ENCODE results near the gene UPF2. TPM values are rescaled to one million over a fixed set of nuclear protein-coding genes. Genes with fewer than 3 reads are reported as not detected.

Gene UPF2
- total RNA-seq, 1 experiment from 2014 or later = 30.6 TPM

- ChIA-PET POLR2A (ENCODE audit: low non-redundant PET) (no interaction called here), CTCF (no interaction called here)
- TF ChIP-seq CTCF (conservative IDR thresholded peaks at IDR 0.05; ENCODE audit: low read depth, low read length) = no peak
- no peak for TF ChIP-seq EZH2 (IDR thresholded peaks at IDR 0.05; ENCODE audit: borderline replicate concordance, low read depth, low read length, poor library complexity, severe bottlenecking)
- Histone ChIP-seq H3K9me3 (ENCODE audit: low read depth, low read length, poor library complexity, severe bottlenecking) (no peaks in the 10 kb centered on the region), H3K4me3 (ENCODE audit: low read depth, low read length, poor library complexity, severe bottlenecking) (no peak overlapping the region), H3K27me3 (replicated peaks; ENCODE audit: insufficient read depth, low read depth, low read length, poor library complexity) (no peaks in the 10 kb centered on the region), H3K36me3 (ENCODE audit: insufficient read depth, low read length, poor library complexity, severe bottlenecking) (peaks cover 13% of the 10 kb centered on the region), H3K27ac (ENCODE audit: low read depth, low read length, poor library complexity, severe bottlenecking) (no peak overlapping the region), H3K4me1 (ENCODE audit: insufficient read depth, low read length, poor library complexity, severe bottlenecking) (no peaks in the 10 kb centered on the region)
- intact Hi-C loops (cut with micrococcal nuclease; ENCODE audit: unreplicated experiment) = no loop called here
- no peak for DNase-seq (ENCODE audit: low spot score)
- BruUV-seq (replicated peaks) = no TSS peak
These were observed 22.0 kb downstream of the UPF2 start for GRCh38 chr10:12020574-12020973.

GRCh38 chr10:12019283-12019971, 23.2 kb downstream of the UPF2 start:
- no TSS peak for BruUV-seq (replicated peaks)
- H3K36me3 ChIP-seq (ENCODE audit: insufficient read depth, low read length, poor library complexity, severe bottlenecking) = peaks cover 13% of the 10 kb centered on the region
- CTCF ChIA-PET = no interaction called here
- no peaks in the 10 kb centered on the region for H3K9me3 ChIP-seq (ENCODE audit: low read depth, low read length, poor library complexity, severe bottlenecking)
- no peak for DNase-seq (ENCODE audit: low spot score)
- H3K4me1 ChIP-seq (ENCODE audit: insufficient read depth, low read length, poor library complexity, severe bottlenecking) = no peaks in the 10 kb centered on the region
- TF ChIP-seq EZH2 (IDR thresholded peaks at IDR 0.05; ENCODE audit: borderline replicate concordance, low read depth, low read length, poor library complexity, severe bottlenecking) (no peak), CTCF (conservative IDR thresholded peaks at IDR 0.05; ENCODE audit: low read depth, low read length) (no peak)
- intact Hi-C loops (cut with micrococcal nuclease; ENCODE audit: unreplicated experiment) = no loop called here
- no peaks in the 10 kb centered on the region for H3K27me3 ChIP-seq (replicated peaks; ENCODE audit: insufficient read depth, low read depth, low read length, poor library complexity)
- POLR2A ChIA-PET (ENCODE audit: low non-redundant PET) = no interaction called here
- no peak overlapping the region for H3K4me3 ChIP-seq (ENCODE audit: low read depth, low read length, poor library complexity, severe bottlenecking)
- H3K27ac ChIP-seq (ENCODE audit: low read depth, low read length, poor library complexity, severe bottlenecking) = no peak overlapping the region

GRCh38 chr10:12018438-12019282, 23.9 kb downstream of the UPF2 start:
- Histone ChIP-seq H3K36me3 (ENCODE audit: insufficient read depth, low read length, poor library complexity, severe bottlenecking) (peaks cover 17% of the 10 kb centered on the region), H3K27ac (ENCODE audit: low read depth, low read length, poor library complexity, severe bottlenecking) (no peak overlapping the region), H3K9me3 (ENCODE audit: low read depth, low read length, poor library complexity, severe bottlenecking) (no peaks in the 10 kb centered on the region), H3K4me3 (ENCODE audit: low read depth, low read length, poor library complexity, severe bottlenecking) (no peak overlapping the region), H3K4me1 (ENCODE audit: insufficient read depth, low read length, poor library complexity, severe bottlenecking) (no peaks in the 10 kb centered on the region), H3K27me3 (replicated peaks; ENCODE audit: insufficient read depth, low read depth, low read length, poor library complexity) (no peaks in the 10 kb centered on the region)
- TF ChIP-seq CTCF (conservative IDR thresholded peaks at IDR 0.05; ENCODE audit: low read depth, low read length) (no peak), EZH2 (IDR thresholded peaks at IDR 0.05; ENCODE audit: borderline replicate concordance, low read depth, low read length, poor library complexity, severe bottlenecking) (no peak)
- CTCF ChIA-PET = no interaction called here
- BruUV-seq (replicated peaks) = no TSS peak
- intact Hi-C loops (cut with micrococcal nuclease; ENCODE audit: unreplicated experiment) = no loop called here
- no peak for DNase-seq (ENCODE audit: low spot score)
- POLR2A ChIA-PET (ENCODE audit: low non-redundant PET) = no interaction called here

Data from A673 (cell line).